Lower lobe of right lung (tissue), 2 donors: ENCODE measurements around the gene NHSL1. TPM values are rescaled to one million over a fixed set of nuclear protein-coding genes. Genes with fewer than 3 reads are reported as not detected.

Experiments
- ATAC-seq, 2 donors: fragments of 200-7000 bp; cut with Tn5 transposase; one replicate each; pipeline ENCODE4 v1.9.1; 2020 to 2022; ENCODE audit warnings: mild to moderate bottlenecking in 2 of 2, moderate library complexity in 2 of 2
- DNase-seq: peaks from one replicate; pipeline ENCODE4 v3.0.0-alpha.2; 2020
- H3K27ac ChIP-seq: fragments of 200-600 bp; one replicate; pipeline ENCODE4 v1.8.0; 2022
- H3K27me3 ChIP-seq: fragments of 200-600 bp; one replicate; pipeline ENCODE4 v1.8.0; 2022; ENCODE audit warnings: low read depth
- H3K36me3 ChIP-seq: fragments of 200-600 bp; one replicate; pipeline ENCODE4 v1.8.0; 2022; ENCODE audit warnings: mild to moderate bottlenecking
- H3K4me1 ChIP-seq: fragments of 200-600 bp; one replicate; pipeline ENCODE4 v1.8.0; 2022
- H3K4me3 ChIP-seq: fragments of 200-600 bp; one replicate; pipeline ENCODE4 v1.8.0; 2022; ENCODE audit warnings: mild to moderate bottlenecking
- H3K9me3 ChIP-seq: fragments of 200-600 bp; one replicate; pipeline ENCODE4 v1.8.0; 2022
- intact Hi-C: fragments of 100-400 bp; cut with DNase I; formaldehyde crosslinking; loops from one replicate; pipeline ENCODE4 v1.11.0; 2022
- total RNA-seq: library from RNA; stranded (reverse); fragmentation: NEBNext Ultra II Directional; extraction: Animal tissue kit (Norgen Biotek cat#: 25700); gene quantifications from one replicate; pipeline ENCODE4 v1.2.1, GENCODE V29; 2021
- TF ChIP-seq, protein P1 (sequence below): fragments of 200-600 bp; IDR thresholded peaks from one replicate; pipeline ENCODE4 v1.8.0; 2022; ENCODE audit warnings: antibody characterized with exemption, mild to moderate bottlenecking
- donor health status: DM: no; HTN: yes; CAD: no; lungs with severe emphysema.

NHSL1 gene
- total RNA-seq, 1 donor from 2014 or later: 63.7 TPM

DNA sequence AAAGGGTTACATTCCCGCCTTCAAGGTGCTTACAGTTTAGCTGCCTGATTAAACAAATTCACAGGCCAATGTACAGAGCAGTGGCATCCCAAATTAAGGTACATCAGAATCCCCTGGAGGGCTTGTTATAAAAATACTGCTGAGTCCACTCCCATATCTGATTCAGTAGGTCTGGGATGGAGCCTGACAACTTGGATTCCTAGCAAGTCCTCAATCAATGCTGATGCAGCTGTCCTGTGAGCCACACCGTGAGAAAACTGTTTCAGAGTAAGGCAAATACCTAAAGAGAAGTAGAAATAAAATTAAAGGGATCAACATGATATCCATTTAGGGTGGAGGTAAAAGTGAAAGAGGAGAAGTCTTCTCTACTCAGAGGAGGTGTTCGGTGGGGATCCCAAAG lies 16.5 kb downstream of the NHSL1 start:
- no peaks in the 10 kb centered on the region for H3K9me3 ChIP-seq
- TF ChIP-seq, protein P1, sequence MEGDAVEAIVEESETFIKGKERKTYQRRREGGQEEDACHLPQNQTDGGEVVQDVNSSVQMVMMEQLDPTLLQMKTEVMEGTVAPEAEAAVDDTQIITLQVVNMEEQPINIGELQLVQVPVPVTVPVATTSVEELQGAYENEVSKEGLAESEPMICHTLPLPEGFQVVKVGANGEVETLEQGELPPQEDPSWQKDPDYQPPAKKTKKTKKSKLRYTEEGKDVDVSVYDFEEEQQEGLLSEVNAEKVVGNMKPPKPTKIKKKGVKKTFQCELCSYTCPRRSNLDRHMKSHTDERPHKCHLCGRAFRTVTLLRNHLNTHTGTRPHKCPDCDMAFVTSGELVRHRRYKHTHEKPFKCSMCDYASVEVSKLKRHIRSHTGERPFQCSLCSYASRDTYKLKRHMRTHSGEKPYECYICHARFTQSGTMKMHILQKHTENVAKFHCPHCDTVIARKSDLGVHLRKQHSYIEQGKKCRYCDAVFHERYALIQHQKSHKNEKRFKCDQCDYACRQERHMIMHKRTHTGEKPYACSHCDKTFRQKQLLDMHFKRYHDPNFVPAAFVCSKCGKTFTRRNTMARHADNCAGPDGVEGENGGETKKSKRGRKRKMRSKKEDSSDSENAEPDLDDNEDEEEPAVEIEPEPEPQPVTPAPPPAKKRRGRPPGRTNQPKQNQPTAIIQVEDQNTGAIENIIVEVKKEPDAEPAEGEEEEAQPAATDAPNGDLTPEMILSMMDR: no peak
- peaks cover 4% of the 10 kb centered on the region for H3K4me1 ChIP-seq
- ATAC-seq (no peak), DNase-seq (no peak)
- no peak overlapping the region for H3K27ac ChIP-seq
- intact Hi-C loops: no loop called here
- H3K4me3 ChIP-seq: no peak overlapping the region
- no peaks in the 10 kb centered on the region for H3K36me3 ChIP-seq
- no peaks in the 10 kb centered on the region for H3K27me3 ChIP-seq

DNA sequence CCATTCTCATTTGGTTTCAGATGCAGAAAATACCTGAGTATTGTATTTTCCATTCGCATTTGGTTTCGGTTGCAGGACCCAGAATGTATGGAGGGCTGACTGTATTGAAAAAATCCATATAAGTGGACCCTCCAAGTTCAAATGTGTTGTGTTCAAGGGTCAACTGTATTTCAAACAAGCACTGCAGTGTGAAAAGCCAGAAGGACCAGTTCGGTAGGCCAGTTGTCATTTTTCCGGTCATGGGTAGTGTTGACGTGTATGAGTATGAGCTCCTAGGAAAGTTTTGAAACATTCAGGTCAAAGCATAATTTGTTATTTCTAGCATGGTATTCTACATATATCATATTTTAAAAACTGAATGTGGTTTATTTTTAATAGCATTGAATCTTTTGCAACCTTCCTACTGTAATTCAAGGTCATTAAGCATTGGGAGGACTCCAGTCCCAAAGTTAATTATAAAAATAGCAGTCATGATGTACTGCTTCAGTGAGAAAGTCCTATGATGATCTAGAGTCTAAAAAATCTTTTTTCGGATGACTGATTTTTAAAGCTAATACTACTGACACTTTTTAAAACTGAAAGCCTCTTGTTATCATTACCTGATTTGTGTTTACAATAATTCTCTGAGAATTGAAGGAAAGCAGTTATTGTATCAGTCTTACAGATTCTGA lies 18.9 kb downstream of the NHSL1 start:
- intact Hi-C loops: no loop called here
- ATAC-seq (no peak), DNase-seq (no peak)
- Histone ChIP-seq H3K4me3 (no peak overlapping the region), H3K36me3 (no peaks in the 10 kb centered on the region), H3K27me3 (no peaks in the 10 kb centered on the region), H3K27ac (no peak overlapping the region), H3K4me1 (no peaks in the 10 kb centered on the region), H3K9me3 (no peaks in the 10 kb centered on the region)
- TF ChIP-seq, protein P1: no peak

DNA sequence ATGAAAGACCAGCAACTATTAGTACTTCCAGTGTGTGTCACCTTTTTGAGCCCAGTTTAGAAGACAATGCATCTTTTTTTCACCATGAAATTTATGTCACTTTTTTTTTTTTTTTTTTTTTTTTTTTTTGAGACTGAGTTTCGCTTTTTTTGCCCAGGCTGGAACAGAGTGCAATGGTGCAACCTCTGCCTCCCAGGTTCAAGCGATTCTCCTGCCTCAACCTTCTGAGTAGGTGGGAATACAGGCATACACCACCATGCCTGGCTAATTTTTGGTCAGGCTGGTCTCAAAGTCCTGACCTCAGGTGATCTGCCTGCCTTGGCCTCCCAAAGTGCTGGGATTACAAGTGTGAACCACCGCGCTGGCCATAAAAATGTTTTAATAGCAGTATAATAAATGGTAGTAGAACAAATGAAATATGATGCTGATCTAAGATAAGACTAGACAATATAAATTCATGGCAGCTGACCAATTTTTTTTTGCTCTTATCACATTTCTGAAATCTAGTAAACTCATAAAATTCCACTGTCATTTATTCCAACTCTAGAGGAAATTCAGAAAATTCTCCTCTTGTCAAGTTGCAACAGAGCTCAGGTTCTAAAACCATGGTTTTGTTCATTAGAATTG lies 21.3 kb downstream of the NHSL1 start:
- TF ChIP-seq, protein P1: no peak
- no peaks in the 10 kb centered on the region for H3K4me1 ChIP-seq
- no peak overlapping the region for H3K4me3 ChIP-seq
- H3K27me3 ChIP-seq: no peaks in the 10 kb centered on the region
- ATAC-seq (no peak), DNase-seq (no peak)
- intact Hi-C loops: no loop called here
- no peak overlapping the region for H3K27ac ChIP-seq
- peaks cover 2% of the 10 kb centered on the region for H3K36me3 ChIP-seq
- H3K9me3 ChIP-seq: no peaks in the 10 kb centered on the region

DNA sequence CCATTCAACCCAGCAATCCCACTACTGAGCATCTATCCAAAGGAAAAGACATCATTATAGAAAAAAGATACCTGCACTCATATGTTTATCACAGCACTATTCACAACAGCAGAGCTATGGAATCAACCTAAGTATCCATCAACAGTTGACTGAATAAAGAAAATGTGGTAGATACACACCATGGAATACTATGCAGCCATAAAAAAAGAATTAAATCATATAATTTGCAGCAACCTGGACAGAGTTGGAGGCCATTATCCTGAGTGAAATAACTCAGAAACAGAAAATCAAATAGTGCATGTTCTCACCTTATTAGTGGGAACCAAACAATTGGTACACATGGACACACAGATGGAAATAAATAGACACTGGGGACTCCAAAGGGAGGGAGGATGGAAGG lies 23.2 kb downstream of the NHSL1 start:
- TF ChIP-seq, protein P1: no peak
- H3K27ac ChIP-seq: no peak overlapping the region
- ATAC-seq (no peak), DNase-seq (no peak)
- no peaks in the 10 kb centered on the region for H3K4me1 ChIP-seq
- H3K36me3 ChIP-seq: peaks cover 10% of the 10 kb centered on the region
- no peaks in the 10 kb centered on the region for H3K9me3 ChIP-seq
- H3K27me3 ChIP-seq: no peaks in the 10 kb centered on the region
- no peak overlapping the region for H3K4me3 ChIP-seq
- intact Hi-C loops: no loop called here

DNA sequence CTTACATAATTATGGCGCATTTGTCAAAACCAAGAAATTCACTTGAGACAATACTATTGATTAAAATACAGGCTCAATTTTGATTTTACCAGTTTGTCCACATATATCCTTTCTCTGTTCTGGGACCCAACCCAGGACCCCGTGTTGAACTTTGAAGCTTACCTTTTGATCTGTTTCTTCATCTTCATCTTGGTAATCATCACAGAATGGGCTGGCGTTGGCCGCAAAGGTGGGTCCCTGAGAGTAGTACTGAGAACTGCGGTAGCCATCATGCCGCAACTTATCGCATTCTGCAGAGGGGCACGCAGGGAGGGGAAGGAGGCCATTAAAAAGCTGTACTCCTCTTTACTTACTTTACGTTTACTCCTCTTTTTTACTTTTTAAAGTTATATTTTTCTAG lies 26.1 kb downstream of the NHSL1 start:
- no peaks in the 10 kb centered on the region for H3K27me3 ChIP-seq
- peaks cover 26% of the 10 kb centered on the region for H3K36me3 ChIP-seq
- no peak overlapping the region for H3K4me3 ChIP-seq
- TF ChIP-seq, protein P1: no peak
- no peak overlapping the region for H3K27ac ChIP-seq
- H3K4me1 ChIP-seq: no peaks in the 10 kb centered on the region
- no peaks in the 10 kb centered on the region for H3K9me3 ChIP-seq
- DNase-seq (no peak), ATAC-seq (no peak)
- intact Hi-C loops: no loop called here
